Activated CD8-positive, alpha-beta T cell treated with anti-CD3 and anti-CD28 coated beads for 36 hours (primary cell): Measurements from ENCODE around the gene SIAH1. TPM values are rescaled to one million over a fixed set of nuclear protein-coding genes. Genes with fewer than 3 reads are reported as not detected.

Experiments used
- ATAC-seq: fragments of 200-7000 bp; cut with Tn5 transposase; one replicate; pipeline ENCODE4 v1.10.0; 2021; ENCODE audit warnings: mild to moderate bottlenecking, moderate library complexity
- CTCF ChIA-PET: fragments of 350-600 bp; sonication (Branson Sonifier 250); formaldehyde crosslinking; loops from one replicate; lab custom pipeline; 2021; ENCODE audit warnings: antibody characterized with exemption; lab: Charles Lee
- POLR2A ChIA-PET: fragments of 350-600 bp; sonication (Branson Sonifier 250); formaldehyde crosslinking; loops from one replicate; lab custom pipeline; 2021; ENCODE audit warnings: antibody characterized with exemption; lab: Charles Lee
- DNase-seq: peaks from one replicate; pipeline ENCODE4 v3.0.0-alpha.2; 2020
- H3K27ac Mint-ChIP-seq: one replicate; pipeline ENCODE4 v1.8.0; 2021; ENCODE audit warnings: mild to moderate bottlenecking, mixed read lengths
- H3K27me3 Mint-ChIP-seq: one replicate; pipeline ENCODE4 v1.8.0; 2021; ENCODE audit warnings: mixed read lengths
- H3K36me3 Mint-ChIP-seq: one replicate; pipeline ENCODE4 v1.8.0; 2021; ENCODE audit warnings: low read depth, mixed read lengths
- H3K4me1 Mint-ChIP-seq: one replicate; pipeline ENCODE4 v1.8.0; 2021; ENCODE audit warnings: low read depth, mixed read lengths
- H3K4me3 Mint-ChIP-seq: one replicate; pipeline ENCODE4 v1.8.0; 2021; ENCODE audit warnings: mild to moderate bottlenecking, moderate library complexity, mixed read lengths
- H3K9me3 Mint-ChIP-seq: one replicate; pipeline ENCODE4 v1.8.0; 2021; ENCODE audit warnings: mixed read lengths
- intact Hi-C: fragments of 100-400 bp; cut with micrococcal nuclease; formaldehyde crosslinking; loops from one replicate; pipeline ENCODE4 v1.10.0; 2022
- total RNA-seq, 2 experiments: library from RNA; stranded (reverse); gene quantifications; one replicate each; pipeline ENCODE4 v1.2.3, GENCODE V29; 2021
- TF ChIP-seq, protein P1 (sequence below): fragments of 200-600 bp; IDR thresholded peaks from one replicate; pipeline ENCODE4 v1.8.0; 2022; ENCODE audit warnings: antibody characterized with exemption, mild to moderate bottlenecking

SIAH1 gene
- total RNA-seq, 2 experiments from 2014 or later, result 13.3 to 14.3 TPM

DNA sequence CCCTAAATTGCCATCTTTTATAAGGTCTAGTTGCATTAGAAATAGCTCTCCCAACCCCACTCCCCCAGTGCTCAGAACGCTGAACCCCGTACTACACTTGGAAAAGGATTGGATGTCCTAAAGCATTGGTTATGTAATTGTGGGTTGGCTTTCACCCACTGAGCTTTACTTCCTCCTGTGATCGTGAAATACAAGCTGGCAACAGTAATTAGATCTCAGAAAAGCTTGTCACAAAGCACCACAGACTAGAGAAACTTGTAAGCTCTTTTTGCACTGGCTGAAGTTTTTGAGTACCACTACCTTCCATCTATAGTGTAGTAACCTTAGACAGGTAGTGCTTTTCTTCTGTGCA is 54.4 kb downstream of the SIAH1 start:
- Mint-ChIP-seq H3K27ac (no peak overlapping the region), H3K36me3 (peaks cover 21% of the 10 kb centered on the region), H3K9me3 (no peaks in the 10 kb centered on the region), H3K27me3 (no peaks in the 10 kb centered on the region), H3K4me3 (no peak overlapping the region), H3K4me1 (peaks cover 9% of the 10 kb centered on the region)
- intact Hi-C loops, result no loop called here
- ChIA-PET CTCF (interaction anchor here (0.9 to 1.2 kb wide), 2 partner anchors 35 to 293 kb away, joined by 3 read pairs; no protein-coding TSS in a partner anchor), POLR2A (interaction anchor here (1.0 kb wide), 1 partner anchor 298 kb away, joined by 3 read pairs; no protein-coding TSS in a partner anchor)
- TF ChIP-seq, protein P1, sequence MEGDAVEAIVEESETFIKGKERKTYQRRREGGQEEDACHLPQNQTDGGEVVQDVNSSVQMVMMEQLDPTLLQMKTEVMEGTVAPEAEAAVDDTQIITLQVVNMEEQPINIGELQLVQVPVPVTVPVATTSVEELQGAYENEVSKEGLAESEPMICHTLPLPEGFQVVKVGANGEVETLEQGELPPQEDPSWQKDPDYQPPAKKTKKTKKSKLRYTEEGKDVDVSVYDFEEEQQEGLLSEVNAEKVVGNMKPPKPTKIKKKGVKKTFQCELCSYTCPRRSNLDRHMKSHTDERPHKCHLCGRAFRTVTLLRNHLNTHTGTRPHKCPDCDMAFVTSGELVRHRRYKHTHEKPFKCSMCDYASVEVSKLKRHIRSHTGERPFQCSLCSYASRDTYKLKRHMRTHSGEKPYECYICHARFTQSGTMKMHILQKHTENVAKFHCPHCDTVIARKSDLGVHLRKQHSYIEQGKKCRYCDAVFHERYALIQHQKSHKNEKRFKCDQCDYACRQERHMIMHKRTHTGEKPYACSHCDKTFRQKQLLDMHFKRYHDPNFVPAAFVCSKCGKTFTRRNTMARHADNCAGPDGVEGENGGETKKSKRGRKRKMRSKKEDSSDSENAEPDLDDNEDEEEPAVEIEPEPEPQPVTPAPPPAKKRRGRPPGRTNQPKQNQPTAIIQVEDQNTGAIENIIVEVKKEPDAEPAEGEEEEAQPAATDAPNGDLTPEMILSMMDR, result no peak
- no peak for DNase-seq
- ATAC-seq, result no peak

DNA sequence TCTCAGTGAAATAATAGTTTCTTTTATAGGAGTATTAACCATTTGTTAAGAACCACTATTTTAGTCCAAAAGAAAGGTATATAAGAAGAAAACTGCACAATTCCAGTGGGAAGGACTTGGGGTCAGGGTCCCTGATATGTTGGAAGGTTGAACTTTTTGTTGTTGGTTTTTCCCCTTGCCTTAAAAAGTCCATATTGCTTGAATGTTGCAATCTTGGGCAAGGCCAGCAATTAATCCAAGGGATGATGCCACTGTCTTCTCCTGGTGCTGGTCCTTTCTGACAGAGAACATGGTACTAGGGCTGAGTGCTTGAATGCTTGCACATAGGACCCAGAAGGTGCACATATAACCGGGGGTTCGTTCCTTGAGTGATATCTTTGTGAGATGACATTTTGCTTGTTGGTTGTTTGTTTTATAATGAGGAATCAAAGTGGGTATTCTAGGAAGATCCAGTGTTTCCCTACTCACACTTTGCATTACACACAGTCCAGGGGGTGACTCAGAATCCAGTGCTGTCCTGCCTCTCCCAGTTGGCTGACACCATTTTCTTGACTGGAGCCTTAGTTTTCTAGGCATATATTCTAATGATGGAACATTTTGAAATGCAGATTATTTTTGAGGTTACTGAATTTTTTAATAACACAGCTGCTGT is 54.9 kb downstream of the SIAH1 start:
- intact Hi-C loops, result no loop called here
- Mint-ChIP-seq H3K27ac (no peak overlapping the region), H3K4me1 (peaks cover 9% of the 10 kb centered on the region), H3K4me3 (no peak overlapping the region), H3K27me3 (no peaks in the 10 kb centered on the region), H3K9me3 (no peaks in the 10 kb centered on the region), H3K36me3 (peaks cover 21% of the 10 kb centered on the region)
- ChIA-PET POLR2A (no interaction called here), CTCF (interaction anchor here (1.2 kb wide), 1 partner anchor 293 kb away, joined by 3 read pairs; no protein-coding TSS in a partner anchor)
- no peak for DNase-seq
- no peak for ATAC-seq
- TF ChIP-seq, protein P1, result no peak

DNA sequence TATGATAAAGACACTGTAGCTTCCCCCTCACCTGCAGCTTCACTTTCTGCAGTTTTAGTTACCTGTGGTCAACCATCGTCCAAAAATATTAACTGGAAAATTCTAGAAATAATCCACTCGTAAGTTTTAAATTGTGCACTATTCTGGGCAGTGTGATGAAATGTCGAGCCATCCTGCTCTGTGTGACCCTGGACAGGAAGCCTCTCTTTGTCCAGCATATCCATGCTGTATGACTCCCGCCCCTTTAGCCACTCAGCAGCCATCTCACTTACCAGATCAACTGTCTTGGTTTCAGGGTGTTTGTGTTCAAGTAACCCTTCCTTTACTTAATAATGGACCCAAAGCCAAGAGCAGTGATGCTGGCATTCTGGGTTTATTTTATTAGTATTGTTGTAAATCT is 56.1 kb downstream of the SIAH1 start:
- ChIA-PET POLR2A (interaction anchor here (0.9 kb wide), 1 partner anchor 1600 kb away, joined by 3 read pairs; no protein-coding TSS in a partner anchor), CTCF (interaction anchor here (1.0 kb wide), 1 partner anchor 294 kb away, joined by 3 read pairs; no protein-coding TSS in a partner anchor)
- H3K9me3 Mint-ChIP-seq, result no peaks in the 10 kb centered on the region
- H3K4me3 Mint-ChIP-seq, result no peak overlapping the region
- TF ChIP-seq, protein P1, result no peak
- no peak overlapping the region for H3K27ac Mint-ChIP-seq
- H3K27me3 Mint-ChIP-seq, result no peaks in the 10 kb centered on the region
- H3K4me1 Mint-ChIP-seq, result peaks cover 9% of the 10 kb centered on the region
- H3K36me3 Mint-ChIP-seq, result peaks cover 18% of the 10 kb centered on the region
- ATAC-seq, result no peak
- no peak for DNase-seq
- intact Hi-C loops, result no loop called here

DNA sequence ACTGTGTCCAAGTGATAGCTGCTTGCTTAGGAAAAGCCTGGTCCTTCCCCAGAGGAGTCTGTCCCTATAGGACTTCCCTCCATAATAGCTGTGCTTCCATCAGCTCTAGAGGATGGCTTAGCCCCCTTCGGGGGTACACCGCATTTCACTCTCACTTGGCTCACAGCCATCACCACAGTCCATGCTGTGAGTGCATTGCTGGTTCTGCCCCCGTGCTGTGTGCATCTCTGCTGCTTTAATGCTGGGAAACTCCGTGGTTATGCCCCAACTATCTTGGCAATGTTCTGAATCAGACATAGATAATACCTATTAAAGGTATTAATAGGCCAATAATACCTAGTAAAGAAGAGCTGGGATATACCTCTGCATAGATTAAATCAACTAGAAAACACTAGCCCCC is 58.3 kb downstream of the SIAH1 start:
- ChIA-PET CTCF (interaction anchor here (0.9 to 1.6 kb wide), 3 partner anchors 8 to 304 kb away, joined by 3 to 5 read pairs (median 3); no protein-coding TSS in a partner anchor), POLR2A (interaction anchor here (0.9 kb wide), 1 partner anchor 11 kb away, joined by 3 read pairs; no protein-coding TSS in a partner anchor)
- TF ChIP-seq, protein P1, result no peak
- DNase-seq (no peak), ATAC-seq (no peak)
- Mint-ChIP-seq H3K27me3 (no peaks in the 10 kb centered on the region), H3K9me3 (no peaks in the 10 kb centered on the region), H3K4me1 (peaks cover 17% of the 10 kb centered on the region), H3K27ac (no peak overlapping the region), H3K4me3 (no peak overlapping the region), H3K36me3 (peaks cover 20% of the 10 kb centered on the region)
- intact Hi-C loops, result no loop called here
